ENCODE results near the gene GP1BA. TPM values are rescaled to one million over a fixed set of nuclear protein-coding genes. Genes with fewer than 3 reads are reported as not detected.

GP1BA gene
- total and polyA plus RNA-seq, 4 donors, result 0.03 to 2.3 (median 0.18) TPM; not detected in 1

GRCh38 chr17:4939546-4939795 lies 7.4 kb downstream of the GP1BA start:
- Histone ChIP-seq H3K36me3 (ENCODE audit: control insufficient read depth in 4 of 4, insufficient read depth in 3 of 4, low read depth in 1 of 4, low read length in 3 of 4) (peaks cover 4 to 25% (median 14%) of the 10 kb centered on the region in 4 donors), H3K9ac (ENCODE audit: low read depth in 1 of 2, low read length in 2 of 2) (peak overlapping the region; percentile 69 to 78), H3K4me3 (ENCODE audit: low read depth in 1 of 3, low read length in 3 of 3) (peak overlapping the region; percentile 79 to 89 (median 83)), H3K9me3 (ENCODE audit: control insufficient read depth in 4 of 4, low read length in 3 of 4) (no peaks in the 10 kb centered on the region), H3K27ac (ENCODE audit: low read depth in 1 of 2, low read length in 2 of 2) (peak overlapping the region; percentile 89 to 90), H3K27me3 (ENCODE audit: control insufficient read depth in 4 of 4, insufficient read depth in 4 of 4, low read length in 3 of 4) (no peaks in the 10 kb centered on the region), H3K4me1 (ENCODE audit: control insufficient read depth in 4 of 4, insufficient read depth in 4 of 4, low read length in 3 of 4) (peaks cover 8 to 48% (median 31%) of the 10 kb centered on the region in 4 donors)
- WGBS, result under 1% methylated on average over 16 of the region's 16 CpGs
- DNase-seq (ENCODE audit: low spot score), result no peak
- TF ChIP-seq GABPA (IDR thresholded peaks at IDR 0.05 in 1 of 2, conservative IDR thresholded peaks at IDR 0.05 in 1 of 2) (no peak), ATF3 (IDR thresholded peaks at IDR 0.05) (no peak), ZBTB33 (IDR thresholded peaks at IDR 0.05) (no peak), TAF1 (conservative IDR thresholded peaks at IDR 0.05) (no peak), FOXA2 (IDR thresholded peaks at IDR 0.05) (no peak), CTCF (IDR thresholded peaks at IDR 0.05; ENCODE audit: low read depth, low read length, missing input control) (no peak), HNF4A (conservative IDR thresholded peaks at IDR 0.05) (no peak), FOXA1 (IDR thresholded peaks at IDR 0.05) (no peak), HNF4G (IDR thresholded peaks at IDR 0.05) (no peak), NR2F2 (IDR thresholded peaks at IDR 0.05) (no peak), REST (IDR thresholded peaks at IDR 0.05) (no peak)

- peak within 1 kb of the TSS; percentile 79 to 89 (median 83) for H3K4me3 ChIP-seq (ENCODE audit: low read depth in 1 of 3, low read length in 3 of 3)
- no peaks in the 10 kb centered on the region for H3K9me3 ChIP-seq (ENCODE audit: control insufficient read depth in 4 of 4, low read length in 3 of 4)
- DNase-seq (ENCODE audit: low spot score), result peak; percentile 92
- peaks cover 4 to 27% (median 16%) of the 10 kb centered on the region in 4 donors for H3K36me3 ChIP-seq (ENCODE audit: control insufficient read depth in 4 of 4, insufficient read depth in 3 of 4, low read depth in 1 of 4, low read length in 3 of 4)
- peak within 1 kb of the TSS; percentile 89 to 90 for H3K27ac ChIP-seq (ENCODE audit: low read depth in 1 of 2, low read length in 2 of 2)
- H3K4me1 ChIP-seq (ENCODE audit: control insufficient read depth in 4 of 4, insufficient read depth in 4 of 4, low read length in 3 of 4), result peaks cover 8 to 47% (median 34%) of the 10 kb centered on the region in 4 donors
- WGBS, result under 1% methylated on average over 72 of the region's 72 CpGs
- no peaks in the 10 kb centered on the region for H3K27me3 ChIP-seq (ENCODE audit: control insufficient read depth in 4 of 4, insufficient read depth in 4 of 4, low read length in 3 of 4)
- H3K9ac ChIP-seq (ENCODE audit: low read depth in 1 of 2, low read length in 2 of 2), result peak within 1 kb of the TSS; percentile 80 to 93
- TF ChIP-seq ZBTB33 (IDR thresholded peaks at IDR 0.05), result peak; percentile 100
- no peak for TF ChIP-seq CTCF (IDR thresholded peaks at IDR 0.05; ENCODE audit: low read depth, low read length, missing input control)
- peak; percentile 72 for TF ChIP-seq SP1 (IDR thresholded peaks at IDR 0.05)
- TF ChIP-seq JUND (IDR thresholded peaks at IDR 0.05), result peak; percentile 18 to 61
- TF ChIP-seq FOXA2 (IDR thresholded peaks at IDR 0.05), result peak; percentile 33
- peak; percentile 77 for TF ChIP-seq MAX (IDR thresholded peaks at IDR 0.05)
- no peak for TF ChIP-seq TAF1 (conservative IDR thresholded peaks at IDR 0.05)
- peak in 1 of 2 donors; percentile 9 for TF ChIP-seq HNF4A (conservative IDR thresholded peaks at IDR 0.05)
- no peak for TF ChIP-seq HNF4G (IDR thresholded peaks at IDR 0.05)
- peak in 1 of 2 donors; percentile 7 for TF ChIP-seq RXRA (IDR thresholded peaks at IDR 0.05)
Measured at GRCh38 chr17:4939796-4940554, 7.9 kb downstream of the GP1BA start, which contains the start of the genes RNF167 and SLC25A11. Gene RNF167 (plus strand): TSS chr17:4940268. CDS start chr17:4940910, 642 bp downstream. Gene SLC25A11 (minus strand): TSS chr17:4940046. CDS start chr17:4939910, 136 bp downstream.
